Jurkat, Clone E6-1 (cell line): ENCODE measurements around the gene FAM171A1.
A peak's percentile ranks its signal among the peaks of the same experiment; 100 is the strongest.

Source experiments
- DNase-seq: peaks from one replicate; pipeline ENCODE4 v3.0.0-alpha.2; 2011; ENCODE audit warnings: low read depth, low spot score
- H3K4me3 ChIP-seq: 2 replicates; pipeline ENCODE4 v1.5.1; 2011; ENCODE audit warnings: mild to moderate bottlenecking, low read length, control low read depth, moderate library complexity

FAM171A1 gene

DNA sequence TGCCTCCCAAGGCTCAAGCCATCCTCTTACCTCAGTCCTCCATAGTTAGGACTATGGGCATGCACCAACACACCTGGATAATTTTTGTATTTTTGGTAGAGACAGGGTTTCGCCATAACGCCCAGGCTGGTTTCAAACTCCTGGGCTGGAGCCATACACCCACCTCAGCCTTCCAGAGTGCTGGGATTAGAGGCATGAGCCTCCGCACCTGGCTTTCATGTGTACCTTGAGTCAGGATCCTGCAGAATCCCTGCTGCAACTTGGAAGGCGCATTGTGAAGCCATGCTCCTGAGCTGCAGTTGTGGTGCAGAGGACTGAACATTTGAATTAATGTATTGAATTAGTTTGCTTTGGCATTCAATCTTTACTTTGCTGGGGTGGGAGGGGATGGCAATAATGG lies 173.2 kb downstream of the FAM171A1 start:
- DNase-seq = no peak
- H3K4me3 ChIP-seq = no peak overlapping the region

DNA sequence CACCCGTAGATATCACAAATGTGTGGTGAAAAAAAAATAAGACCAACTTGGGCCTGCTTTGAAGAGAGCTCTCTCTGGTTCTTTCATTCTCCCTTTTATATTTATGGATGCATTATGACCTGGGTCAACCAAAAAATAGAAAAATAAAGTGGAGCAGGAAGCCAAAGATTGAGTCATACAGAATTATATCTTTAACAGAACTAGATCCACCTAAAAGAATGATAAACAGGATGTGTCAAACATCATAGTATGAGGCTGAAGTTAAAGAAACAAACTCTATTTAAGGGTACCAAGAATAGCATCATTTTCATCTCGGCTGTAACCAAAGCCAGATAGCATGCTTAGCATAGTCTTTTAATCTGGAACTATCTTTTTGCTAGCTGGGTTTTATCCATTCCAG lies 173.8 kb downstream of the FAM171A1 start:
- DNase-seq = no peak
- no peak overlapping the region for H3K4me3 ChIP-seq

DNA sequence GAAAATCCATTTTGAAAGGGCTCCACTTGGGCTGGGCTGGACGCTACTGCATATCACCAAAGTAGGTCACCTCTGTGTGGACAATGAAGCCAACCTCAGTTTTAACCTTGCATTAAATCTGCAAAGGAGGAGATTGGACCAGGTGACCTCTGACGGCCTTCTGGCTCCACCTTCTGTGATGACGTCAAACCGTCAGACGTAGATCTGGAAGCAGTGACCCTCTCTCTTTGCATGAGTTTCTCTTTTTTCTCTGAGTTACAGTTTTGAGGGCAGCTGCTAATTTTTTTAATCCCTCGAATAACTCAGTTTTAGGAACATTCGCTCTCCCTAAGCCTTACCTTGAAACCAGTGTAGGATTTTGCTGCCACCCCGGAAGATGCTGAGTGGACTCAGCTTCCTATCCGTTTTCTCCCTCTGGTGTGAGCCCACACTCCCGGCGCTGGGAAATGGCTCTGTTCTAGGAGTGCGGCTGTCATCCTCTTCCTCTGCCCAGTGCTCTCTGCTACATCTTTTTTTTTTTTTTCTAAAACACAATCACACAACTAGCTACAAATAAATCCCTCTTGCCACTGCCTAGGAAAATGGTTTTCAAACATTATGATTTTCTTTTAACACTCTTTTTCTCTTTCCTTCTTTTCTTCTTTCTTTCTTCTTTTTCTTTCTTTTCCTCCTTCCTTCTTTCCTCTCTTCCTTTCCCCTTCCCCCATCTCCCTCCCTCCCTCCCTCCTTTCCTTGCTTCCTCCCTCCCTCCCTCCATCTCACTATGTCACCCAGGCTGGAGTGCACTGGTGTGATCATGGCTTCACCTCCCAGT lies 174.9 kb downstream of the FAM171A1 start:
- DNase-seq = no peak
- no peak overlapping the region for H3K4me3 ChIP-seq

DNA sequence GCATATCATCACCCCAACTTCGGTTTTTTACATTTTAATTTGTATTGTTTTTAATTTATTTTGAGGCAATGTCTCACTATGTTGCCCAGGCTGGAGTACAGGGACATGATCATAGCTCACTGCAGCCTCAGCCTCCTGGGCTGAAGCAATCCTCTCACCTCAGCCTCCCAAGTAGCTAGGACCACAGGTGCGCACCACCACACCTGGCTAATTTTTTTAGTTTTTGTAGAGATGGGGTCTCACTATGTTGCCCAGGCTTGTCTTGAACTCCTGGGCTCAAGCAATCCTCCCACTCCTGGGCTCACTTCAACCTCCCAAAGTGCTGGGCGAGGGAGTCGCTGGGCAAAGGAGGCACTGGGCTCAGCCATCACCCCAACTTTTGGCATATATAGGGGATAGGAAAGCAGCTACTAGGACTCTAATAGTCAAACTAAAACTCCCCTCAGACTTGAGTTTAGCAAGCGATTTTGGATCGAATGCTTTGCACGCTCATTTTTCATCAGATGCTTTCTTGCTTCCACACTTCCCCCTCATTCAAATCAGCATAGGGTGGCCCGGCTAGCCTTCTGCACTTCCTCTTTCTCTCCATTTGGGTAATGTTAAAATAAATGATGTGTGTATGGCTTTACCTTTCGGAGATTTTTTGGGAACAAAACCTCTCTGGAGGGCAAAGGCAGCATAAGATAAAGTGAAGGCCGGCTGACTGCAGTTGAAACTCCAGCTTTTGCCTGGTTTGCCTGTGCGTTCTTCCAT lies 181.8 kb downstream of the FAM171A1 start:
- no peak for DNase-seq
- no peak overlapping the region for H3K4me3 ChIP-seq

DNA sequence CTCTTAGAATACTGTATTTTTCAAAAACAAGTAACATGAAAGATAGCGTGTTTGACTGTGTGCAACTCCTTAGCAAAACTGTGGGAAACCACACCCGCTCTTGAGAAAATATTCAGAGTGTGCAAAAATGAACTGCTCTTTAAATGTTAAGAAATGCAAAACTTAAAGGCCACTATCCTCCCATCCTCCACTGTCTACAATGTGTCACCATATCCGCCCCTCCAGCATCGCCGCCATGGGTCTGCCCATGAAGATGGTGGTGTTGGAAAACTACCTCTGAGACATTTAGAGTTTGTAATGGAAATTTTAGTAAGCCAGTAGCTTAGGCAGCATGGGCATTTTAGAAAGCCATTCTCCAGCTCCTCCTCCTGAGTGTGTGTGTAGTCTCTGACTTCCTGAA lies 182.5 kb downstream of the FAM171A1 start:
- no peak overlapping the region for H3K4me3 ChIP-seq
- DNase-seq = no peak

DNA sequence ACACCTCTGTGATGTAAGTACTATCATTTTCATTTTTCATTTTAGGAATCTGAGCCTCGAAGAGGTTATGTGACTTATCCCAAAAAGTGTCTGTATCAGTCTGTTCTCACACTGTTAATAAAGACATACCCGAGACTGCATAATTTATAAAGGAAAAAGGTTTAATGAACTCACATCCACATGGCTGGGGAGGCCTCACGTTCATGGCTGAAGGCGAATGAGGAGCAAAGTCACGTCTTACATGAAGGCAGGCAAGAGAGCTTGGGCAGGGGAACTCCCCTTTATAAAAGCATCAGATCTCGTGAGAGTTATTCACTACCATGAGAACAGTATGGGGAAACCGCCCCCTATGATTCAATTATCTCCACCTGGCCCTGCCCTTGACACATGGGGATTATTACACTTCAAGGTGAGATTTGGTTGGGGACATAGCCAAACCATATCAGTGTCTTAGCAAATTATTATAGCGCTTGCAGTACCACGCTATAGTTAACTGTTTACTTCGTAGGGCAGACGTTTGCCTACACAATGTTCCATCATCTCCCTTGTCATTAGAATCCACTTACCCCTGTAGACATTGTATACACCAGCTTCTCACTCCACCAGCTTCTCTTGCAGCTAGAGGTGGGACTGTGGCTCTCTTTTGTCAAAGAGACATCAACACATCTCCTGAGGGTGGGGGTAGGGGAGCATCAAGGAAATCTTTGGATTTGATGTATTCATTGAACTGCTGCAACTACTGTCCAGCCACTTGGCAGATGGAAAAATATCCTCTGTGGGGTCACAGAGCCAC lies 187.2 kb downstream of the FAM171A1 start:
- DNase-seq = no peak
- H3K4me3 ChIP-seq = no peak overlapping the region

DNA sequence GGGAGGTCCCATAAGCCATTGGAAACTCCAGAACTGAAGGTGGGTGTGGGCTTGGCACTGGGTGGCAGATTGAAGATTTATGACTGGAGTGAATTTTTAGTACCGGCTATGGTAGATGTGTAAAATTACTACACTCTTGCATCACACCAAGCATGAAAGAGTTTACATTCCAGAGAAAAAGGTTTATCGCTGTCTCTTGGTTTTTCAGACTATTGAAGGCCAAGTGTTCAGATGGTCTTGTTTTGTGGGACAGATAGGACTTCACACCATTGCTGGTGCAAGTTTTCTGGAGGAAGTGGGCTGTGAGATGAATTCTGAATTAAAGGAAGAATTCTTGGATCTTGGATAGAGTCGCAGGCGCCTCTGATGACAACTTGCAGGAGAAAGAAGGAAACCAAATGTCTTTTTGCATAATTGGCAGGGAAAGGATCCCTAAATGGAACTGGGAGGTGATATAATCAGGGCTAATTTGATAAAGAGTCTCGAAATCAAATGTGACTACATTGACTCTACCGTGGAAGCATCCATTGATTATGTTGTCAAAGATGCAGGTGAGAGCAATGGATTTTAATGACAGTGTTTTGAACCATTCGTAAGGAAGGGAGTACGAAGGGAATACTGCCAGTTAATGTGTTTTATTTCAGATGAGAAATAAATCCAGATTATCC lies 188.4 kb downstream of the FAM171A1 start:
- no peak overlapping the region for H3K4me3 ChIP-seq
- DNase-seq = no peak

DNA sequence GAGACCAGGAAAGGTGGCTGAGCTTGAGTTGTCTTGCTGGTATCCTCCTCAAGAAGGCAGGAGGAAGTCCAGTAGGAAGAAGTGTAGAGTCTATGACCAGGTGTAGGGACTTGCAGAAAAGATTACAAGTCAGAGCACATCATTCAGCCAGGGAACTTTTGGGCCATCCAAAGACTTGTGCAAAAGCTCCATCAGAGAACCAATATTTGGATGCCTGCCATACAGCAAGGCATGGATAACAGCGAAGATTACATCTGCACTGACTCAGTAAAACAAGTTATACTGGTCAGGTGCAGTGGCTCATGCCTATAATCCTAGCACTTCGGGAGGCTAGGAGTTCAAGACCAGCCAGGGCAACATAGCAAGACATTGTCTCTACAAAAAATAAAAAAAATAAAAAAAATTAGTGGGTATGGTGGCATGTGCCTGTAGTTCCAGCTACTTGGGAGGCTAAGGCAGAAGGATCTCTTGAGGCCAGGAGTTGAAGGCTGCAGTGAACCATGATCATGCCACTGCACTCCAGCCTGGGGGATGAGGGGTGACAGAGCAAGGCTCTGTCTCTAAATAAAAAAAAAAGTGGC lies 189.4 kb downstream of the FAM171A1 start:
- H3K4me3 ChIP-seq = no peak overlapping the region
- DNase-seq = no peak

DNA sequence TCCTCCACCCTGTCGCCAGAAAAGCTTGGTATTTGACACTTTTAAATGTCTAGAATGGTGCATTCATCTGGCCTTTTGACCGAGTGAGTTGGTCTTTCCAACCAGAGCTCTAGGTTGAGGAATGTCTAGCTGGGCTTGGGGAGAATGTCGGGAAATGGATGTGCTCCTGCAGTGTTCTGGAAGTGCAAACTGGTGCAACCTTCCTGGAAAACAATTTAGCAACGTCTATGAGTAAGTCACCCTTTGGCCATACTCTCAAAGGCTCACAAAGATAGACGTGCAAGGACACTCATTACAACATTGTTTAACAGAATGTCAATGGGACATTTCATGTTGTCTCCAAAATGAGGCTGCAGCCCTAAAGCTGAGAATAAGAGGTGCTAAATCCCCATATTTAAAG lies 190.4 kb downstream of the FAM171A1 start:
- H3K4me3 ChIP-seq = no peak overlapping the region
- DNase-seq = no peak

DNA sequence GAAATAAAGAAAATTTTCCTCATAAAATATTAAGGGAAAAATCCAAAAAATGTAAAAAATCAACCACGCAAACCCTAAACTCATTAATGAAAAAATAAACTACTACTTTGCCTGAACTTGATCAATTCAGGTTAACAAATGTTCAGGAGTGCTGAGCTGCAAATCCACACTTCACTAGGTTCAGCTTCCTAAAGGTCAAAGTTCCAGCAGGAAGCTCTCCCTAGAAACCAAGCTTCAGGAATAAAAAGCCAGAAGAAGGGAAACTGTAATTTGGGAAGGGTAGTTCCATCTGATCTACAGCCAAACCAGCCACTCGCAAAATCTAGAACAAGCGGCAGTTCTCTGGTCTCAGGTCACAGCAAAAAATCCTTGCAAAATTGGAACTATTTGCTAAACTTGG lies 194.8 kb downstream of the FAM171A1 start:
- no peak overlapping the region for H3K4me3 ChIP-seq
- DNase-seq = no peak

DNA sequence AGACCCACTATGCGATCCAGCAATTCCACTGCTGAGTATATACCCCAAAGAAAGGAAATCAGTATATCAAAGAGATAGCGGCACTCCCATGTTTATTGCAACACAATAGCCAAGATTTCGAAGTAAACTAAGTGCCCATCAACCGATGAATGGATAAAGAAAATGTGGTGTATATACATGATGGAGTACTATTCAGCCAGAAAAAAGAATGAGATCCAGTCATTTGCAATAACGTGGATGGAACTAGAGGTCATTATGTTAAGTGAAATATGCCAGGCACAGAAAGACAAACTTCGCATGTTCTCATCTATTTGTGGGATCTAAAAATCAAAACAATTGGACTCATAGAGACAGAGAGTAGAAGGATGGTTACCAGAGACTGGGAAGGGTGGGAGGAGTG lies 195.5 kb downstream of the FAM171A1 start:
- no peak for DNase-seq
- H3K4me3 ChIP-seq = no peak overlapping the region

DNA sequence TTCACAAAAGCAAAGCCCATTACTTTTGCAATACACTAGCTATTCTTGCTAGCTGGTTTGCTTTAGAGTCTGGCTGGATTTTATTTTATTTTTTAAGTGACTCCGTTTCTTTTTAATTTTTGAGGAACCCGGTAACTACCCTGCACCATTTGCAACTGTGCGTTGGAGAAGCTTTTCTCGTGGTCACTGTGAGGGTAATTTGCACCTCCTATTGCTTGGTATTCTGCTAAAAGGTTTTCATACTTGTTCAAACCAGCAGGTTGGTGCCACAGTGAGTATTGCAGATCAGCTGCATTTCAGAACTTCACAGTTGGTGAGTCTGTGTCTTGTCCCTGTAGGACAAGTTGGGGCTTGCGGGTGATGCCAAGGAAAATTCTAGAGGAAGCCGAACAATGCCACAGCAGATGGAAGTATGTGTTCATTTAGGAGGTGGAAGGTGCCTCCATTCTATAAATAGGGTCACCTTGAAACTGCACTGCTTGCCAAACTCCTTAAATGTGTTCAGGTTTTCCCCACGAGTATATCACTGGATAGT lies 198.7 kb downstream of the FAM171A1 start:
- peak; percentile 16 for DNase-seq
- no peak overlapping the region for H3K4me3 ChIP-seq

DNA sequence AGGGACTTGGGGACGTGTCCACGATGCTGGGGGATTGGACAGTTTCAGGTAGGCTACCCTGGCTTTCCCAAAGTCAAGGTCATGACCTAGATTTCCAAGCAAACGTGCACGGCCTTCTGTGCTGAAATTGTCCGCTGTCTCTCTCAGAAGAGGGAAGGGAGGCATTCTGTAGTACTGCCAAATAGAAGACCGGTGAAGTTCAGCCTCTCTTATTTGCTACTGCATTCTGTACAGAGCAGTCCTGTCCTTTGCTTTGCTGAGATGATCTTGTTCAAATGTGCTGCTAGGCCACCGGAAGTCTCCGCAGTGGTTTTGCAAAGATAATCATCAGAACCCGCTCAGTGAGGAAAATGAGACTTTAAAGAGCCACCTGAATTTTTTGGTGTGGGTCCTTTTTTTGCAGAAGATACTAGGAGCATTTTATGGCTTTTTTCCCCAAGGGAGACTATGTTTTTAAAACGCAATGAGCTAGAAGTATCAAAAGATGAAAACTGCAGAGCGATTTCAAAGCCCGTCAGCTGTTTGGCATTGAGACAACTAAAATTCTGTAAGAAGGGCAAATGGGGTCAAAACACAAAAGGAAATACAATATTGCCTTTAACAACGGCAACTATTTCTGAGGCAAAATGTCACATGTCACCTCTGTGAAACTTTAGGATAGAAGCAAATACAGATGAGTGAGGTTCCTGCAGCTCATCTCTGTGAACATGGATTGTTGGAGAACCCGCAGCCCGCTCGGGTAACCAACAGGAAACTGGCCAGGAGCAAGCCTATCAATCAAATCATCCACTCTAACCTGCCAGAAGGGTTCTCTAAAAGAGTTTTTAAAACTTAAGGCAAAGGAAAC lies 201.3 kb downstream of the FAM171A1 start:
- peak; percentile 91 for DNase-seq
- H3K4me3 ChIP-seq = peak overlapping the region; percentile 49

DNA sequence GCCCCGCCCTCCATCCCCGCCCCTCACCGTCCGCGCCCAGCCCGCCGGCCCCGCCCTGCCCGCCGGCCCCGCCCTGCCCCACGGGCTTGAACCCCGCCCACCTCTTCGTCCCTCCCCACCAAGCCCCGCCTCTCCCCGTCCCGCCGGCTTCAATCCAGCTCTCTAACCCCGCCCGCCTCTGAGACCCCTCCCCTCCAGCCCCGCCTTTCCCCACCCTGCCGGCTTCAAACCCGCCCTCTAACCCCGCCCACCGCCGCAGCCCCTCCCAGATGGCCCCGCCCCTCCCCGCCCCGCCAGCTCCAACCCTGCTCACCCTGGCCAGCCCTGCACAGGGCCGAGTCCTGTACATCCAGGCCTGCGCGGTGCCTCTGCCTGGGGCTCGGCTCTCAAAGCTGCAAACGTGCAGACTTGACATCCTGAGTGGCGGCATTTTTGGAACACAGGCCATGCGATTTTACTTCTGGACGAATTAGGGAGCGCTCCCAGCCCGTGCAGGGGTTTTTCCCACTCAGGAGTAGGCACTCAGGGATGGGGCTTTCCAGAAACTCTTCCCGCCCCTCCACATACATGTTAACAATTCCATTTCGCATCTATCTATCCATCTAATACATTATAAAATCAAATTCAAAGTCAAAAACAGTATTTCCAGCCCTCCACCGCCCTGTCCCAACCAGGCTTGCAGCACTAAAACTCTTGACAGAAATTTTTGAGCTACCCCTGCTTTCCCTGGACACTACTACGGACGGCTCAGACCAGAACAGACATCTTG lies 202.1 kb downstream of the FAM171A1 start:
- peak overlapping the region; percentile 49 for H3K4me3 ChIP-seq
- peak; percentile 87 for DNase-seq

DNA sequence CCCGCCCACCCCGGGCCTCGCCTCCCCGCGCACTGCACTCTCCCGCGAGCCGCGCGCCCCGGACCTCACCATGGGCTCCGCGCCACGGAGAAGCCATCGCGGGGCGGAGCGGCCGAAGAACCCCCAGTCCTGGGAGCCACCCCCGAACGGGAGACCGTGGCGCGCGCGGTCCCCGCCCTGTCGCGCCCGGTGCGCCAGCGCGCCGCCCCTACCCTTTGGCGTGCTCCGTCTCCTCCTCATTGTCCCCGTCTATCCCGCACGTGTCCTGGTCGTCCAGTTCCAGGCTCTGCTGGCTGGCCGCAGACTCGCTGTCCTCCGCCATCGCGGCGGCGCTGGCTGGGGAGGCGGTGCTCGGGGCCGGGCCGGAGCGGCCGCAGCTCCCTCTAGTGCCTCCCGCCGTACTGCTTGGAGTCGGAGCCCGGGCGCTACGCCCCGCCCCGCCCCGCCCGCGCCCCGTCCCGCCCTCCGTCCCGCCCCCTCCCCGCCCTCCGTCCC lies 202.8 kb downstream of the FAM171A1 start, which contains the start of gene NMT2:
Gene NMT2 (minus strand): TSS at position 403 of the 495 bp plus-strand sequence. CDS start 81 bp downstream, at position 322.
- H3K4me3 ChIP-seq = peak within 1 kb of the TSS; percentile 67
- DNase-seq = no peak

DNA sequence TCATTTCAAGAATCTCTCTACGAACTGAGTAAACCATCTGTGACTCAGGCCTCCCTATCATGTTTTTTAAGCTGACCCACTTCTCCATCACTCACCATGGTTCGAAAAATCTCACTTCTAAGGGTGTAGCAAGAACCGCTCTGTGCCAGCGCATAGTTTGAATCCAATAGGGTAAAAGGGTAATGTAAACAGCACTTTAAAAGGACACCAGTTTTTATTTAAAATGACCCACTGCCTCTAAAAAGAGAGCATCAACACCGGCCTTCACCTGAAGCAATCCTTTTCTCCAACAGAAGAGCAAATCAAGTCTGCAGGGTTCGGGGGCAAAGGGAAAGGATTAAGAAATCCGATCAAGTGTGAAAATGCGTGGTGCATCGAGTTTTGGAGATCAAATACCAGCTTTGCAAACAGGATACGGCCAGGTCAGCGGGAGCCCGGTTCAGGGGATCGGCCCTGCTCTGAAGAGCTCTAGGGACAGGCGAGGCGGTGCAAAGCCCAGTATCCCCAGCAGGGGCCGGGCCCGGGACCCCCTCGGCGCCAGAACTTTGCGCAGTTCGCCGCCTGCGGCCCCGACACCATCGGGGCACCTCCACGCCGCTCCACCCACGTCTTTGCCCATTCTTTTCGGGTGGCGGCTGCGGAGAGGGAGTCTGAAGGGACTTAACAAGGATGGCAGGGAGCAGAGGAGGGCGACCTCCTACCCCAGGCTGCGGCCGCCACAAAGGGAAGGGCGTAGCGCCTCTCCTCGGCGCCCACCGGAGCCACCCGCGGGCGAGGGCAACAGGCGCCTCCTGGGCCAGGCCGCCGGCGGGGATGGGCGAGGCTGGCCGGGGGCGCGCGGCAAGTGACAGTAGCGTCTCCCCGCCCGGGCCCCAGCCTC lies 203.4 kb downstream of the FAM171A1 start:
- no peak for DNase-seq
- peak overlapping the region; percentile 67 for H3K4me3 ChIP-seq
